Inferior parietal cortex (tissue), 1 donor: ENCODE measurements around the gene SDC3.
"Not testable (repeated sequence)": the region's sequence is repeated elsewhere in the genome, so short reads cannot be mapped to it uniquely, and the experiment has no call there.

Experiments used
- DNase-seq: peaks from one replicate; pipeline ENCODE4 v3.0.0-alpha.2; 2016; ENCODE audit errors: extremely low spot score

The SDC3 gene

DNA sequence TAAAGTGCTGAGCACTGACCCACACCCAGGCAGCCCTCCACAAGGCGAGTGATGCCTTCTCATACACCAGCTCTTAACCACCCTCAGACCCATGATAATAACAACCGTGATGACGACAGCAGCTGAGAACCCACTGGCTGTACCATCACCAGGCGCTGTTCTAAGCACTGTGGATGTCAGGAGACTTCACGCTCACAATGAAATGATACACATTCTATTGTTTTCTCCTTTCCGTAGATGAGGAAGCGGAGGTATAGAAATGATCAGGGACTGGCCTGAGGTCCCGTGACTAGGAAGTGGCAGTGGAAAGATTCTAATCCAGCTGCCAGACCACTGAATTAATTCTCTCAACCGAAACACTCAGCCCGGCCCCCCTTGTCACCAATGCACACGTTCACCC is 32.6 kb downstream of the SDC3 start:
- DNase-seq = no peak

DNA sequence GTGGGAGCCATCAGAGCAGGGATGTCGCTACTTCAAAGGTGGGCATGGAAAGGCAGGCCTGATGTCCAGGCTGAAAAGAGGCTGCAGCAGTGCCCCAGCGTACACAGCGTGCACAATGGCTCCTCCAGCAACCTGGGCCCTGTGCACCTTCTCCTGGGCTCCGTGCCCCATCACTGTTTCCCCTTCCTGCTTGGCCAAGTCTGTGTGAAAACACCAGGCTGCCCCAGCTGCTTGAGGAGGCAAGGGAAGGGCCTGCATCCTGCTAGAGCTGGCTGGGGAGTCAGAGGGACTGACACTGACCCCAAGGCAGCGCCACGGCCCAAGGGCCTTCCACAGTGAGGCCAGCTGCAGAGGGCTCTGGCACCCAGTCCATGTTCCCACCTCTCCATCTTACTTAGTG is 33.4 kb downstream of the SDC3 start:
- no peak for DNase-seq

DNA sequence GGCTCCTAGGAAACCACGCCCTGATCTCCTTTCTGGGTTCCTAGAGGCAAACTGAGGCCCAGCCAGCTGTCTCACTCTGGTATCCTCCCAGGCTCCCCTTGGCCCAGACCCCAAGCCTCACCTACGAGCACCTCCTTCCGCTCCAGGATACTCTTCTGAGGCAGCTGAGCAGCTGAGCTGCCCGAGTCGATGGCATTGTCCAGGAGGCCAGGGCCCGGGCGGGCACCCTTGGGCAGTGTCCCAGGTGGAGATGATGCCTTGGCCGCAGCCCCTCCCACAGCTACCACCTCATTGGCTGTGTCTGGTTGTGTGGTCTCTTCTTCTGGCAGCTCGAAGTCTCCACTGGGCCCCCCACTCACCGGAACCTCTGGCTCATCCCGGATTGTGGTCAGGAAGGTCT is 34.4 kb downstream of the SDC3 start:
- DNase-seq = no peak

DNA sequence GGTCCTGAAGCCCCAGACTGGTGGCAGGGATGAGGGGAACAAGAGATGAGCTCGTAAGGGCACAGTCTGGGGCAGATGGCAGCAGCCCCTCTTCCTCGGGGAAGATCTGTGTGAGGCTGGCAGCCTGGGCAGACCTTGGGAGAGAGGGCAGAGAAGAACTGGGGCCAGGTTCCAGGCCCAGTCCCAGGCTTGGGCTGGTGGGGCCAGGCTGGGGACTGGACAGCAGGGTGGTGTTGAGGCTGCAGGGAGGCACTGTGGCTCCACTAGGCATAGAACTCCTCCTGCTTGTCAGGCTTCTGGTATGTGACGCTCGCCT is 35.7 kb downstream of the SDC3 start:
- DNase-seq = no peak

DNA sequence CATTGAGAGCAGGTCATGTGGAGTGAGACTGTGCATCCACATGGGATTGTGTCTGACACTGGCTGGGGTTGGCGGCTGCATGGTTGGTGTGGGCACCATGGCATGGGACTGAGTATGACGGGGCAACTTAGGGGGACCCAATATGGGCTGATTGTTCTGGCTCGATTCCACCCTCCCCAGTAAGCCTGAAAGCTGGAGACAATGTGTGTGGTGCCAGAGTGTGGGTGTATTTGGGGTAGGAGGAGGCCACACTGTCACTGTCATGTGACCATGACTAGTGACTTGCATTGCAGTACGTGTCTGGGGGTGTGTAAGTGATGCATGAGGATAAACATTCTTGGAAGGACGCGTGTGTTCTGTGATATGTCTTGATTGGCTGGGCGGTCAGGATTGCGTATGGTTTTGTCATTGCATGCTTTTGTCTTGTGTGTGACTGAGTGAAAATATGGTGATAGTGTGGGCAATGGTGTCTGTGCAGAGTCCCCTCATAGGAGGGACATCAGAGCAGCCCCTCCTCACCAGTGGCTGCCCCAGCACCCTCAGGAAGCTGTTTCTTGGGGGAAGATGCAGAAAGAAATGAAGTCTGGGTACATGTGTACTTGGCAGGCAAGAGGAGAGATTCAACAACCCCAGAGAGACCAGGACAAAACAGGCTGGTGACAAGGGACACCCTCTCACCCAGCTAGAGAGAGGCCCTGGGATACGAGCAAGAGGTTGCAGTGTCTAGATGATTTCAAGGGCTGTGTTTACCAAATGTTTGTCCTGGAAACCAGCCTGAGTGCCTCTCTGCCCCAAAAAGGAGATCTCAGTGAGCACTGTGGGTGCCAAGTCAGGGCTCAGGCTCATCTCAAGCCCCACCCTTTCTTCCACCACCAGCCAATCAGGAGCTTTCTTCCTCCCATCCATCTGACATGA is 36.3 kb downstream of the SDC3 start:
- no peak for DNase-seq

DNA sequence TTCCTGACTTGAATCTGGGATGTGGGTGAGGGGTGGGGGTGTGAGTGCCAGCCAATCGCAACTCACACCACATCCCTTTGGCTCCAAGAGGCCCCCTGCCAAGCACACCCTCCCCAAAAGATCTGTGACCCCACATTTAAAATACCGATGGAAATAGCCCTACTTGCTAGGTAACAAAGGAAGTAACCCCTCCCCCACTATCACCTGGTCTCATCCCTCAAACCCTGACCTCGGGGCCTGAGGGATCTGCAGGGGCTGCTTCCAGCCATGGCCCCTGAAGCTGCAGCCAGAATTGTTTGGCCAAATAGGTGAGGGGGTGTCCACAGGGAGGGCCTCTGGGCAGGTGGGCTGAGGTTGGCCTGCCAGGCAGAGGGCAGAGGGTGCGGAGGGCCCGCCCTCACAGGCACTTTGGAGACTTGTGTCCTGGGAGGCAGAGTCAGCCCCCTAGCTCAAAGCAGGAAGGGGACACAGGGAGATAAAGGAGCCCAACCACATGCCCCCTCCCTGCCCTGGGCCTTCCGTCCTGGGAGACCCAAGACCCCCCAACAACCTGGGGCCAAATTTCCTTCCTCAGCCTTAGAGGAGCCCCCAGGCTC is 37.2 kb downstream of the SDC3 start:
- DNase-seq = no peak

DNA sequence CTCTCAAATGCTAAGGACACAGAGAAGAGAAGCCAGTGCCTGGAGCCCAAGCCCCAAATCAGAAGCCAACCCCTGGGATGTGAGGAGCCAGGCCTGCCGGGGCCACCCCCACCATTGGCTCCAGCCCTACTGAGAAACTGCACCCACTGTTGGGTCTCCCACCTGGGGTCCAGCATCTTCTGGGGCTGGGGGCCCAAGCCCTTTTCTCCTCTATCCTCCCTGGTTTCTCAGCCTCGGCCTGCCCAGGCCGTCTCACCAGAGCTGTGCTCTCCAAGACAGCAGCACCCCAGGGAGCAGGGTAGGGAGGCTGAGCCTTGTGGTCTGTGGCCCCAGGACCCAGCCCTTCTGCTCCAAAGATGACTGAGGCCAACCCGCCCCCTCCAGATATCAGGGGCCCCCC is 37.9 kb downstream of the SDC3 start:
- DNase-seq = no peak

DNA sequence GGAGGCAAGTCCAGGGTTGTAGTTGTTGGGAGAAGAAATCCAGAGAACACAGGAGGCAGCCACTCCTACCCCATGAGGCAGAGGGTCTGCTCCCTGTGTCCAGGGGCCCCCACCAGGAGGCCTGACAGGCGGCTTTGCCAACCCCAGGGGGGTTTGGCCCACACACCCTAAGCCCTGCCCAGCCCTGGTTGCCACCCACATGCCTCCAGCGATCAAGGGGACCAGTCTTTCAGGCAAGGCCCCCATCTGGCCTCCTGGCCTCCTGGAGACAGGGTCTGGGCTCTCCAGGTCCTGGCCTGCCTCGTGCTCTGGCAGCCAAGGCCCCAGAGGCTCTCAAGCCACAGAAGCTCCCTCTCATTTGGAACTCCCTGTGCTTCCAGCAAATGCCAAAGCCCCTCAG is 38.5 kb downstream of the SDC3 start:
- DNase-seq = no peak

DNA sequence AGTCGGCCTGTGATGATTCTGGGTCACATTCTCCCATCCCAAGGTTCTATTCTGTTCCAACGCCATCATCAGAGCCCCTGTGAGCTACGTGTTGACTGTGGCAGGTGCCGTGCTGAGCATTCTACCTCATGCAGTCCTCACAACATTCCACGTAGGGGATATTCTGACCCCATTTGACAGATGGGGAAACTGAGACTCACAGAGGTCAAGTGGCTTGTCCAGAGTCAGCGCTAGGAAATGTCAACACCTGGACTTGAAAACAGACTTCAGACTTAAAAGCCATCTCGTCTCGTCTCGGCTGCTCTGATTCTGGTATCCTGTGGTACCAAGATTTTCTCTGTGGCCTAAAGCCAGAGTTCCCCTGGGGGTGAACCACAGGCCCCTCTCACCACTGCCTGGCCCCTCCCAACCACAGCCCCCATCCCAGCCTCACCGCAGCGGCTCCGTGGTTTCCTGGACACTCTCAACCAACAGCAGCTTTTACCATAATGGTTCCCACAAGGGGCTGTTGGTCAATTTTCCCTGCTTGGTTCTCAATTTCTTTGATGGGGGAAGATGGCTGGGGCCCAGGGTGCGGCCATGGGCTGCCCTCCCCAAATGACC is 39.6 kb downstream of the SDC3 start:
- no peak for DNase-seq

DNA sequence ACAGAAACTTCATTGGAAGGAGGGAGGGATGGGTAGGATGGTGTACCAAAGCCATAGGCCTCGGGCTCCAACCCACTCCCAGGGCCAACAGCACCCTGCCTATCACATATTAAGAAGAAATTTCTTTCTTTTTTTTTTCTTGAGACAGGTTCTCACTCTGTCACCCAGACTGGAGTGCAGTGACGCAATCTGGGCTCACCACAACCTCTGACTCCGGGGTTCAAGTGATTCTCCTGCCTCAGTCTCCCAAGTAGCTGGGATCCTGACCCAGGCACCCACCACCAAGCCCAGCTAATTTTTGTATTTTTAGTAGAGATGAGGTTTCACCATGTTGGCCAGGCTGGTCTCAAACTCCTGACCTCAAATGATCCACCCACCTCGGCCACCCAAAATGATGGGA is 40.5 kb downstream of the SDC3 start:
- not testable (repeated sequence) for DNase-seq

DNA sequence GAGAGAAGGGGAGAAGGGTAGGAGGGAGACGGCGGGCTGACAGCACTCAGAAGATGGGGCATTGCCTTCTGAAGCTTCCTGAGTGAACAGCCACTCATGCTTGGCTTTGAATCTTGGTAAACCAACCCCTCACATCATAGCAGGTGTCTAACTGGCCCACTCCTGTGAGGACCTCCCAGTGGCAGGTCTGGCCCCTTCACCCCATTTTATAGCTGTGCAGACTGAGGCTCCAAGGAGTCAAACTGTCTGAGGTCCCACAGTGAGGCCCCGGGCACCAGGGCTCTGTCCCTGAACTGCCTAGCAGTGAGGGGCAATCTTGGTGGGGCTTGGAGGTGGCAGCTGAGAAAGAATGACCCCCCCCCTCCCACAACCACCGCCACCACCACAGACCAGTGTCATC is 41.0 kb downstream of the SDC3 start:
- no peak for DNase-seq

DNA sequence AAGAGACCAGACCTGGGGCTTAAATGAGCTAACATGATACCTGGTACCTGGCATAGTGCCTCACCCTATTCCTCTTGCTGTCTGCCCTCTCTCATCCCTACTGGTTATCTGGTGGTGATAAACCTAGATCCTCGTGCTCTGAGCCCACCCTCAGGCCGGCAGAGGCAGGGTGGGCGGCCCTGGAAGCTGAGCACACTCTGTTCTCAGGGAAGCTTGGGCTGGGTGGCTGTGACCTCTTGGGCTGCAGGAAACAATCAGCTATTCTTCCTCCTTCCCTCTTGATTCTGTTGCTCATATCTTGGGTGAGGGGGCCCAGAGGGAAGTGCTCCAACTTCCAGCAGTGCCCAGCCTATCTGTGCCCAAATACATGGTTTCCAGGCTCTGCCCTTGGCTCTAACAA is 42.0 kb downstream of the SDC3 start:
- DNase-seq = no peak

DNA sequence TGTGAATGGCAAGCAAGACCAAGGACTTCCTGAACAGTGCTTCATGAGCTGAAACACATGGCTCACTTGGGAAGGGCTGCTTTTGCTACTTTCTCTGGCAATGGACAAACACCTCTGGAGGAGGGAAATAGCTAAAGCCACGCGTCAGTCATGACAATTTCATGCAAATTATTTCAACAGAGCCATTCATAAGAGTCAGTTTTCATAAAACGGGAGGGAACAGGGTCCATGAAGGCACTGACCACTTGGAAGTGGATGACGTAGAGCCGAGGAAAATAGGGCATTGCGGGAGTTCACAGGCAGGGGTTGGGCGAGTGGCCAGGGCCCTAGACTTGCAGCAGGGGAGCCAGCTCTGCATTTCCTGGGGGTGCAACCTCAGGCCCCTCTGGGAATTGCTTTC is 43.9 kb downstream of the SDC3 start:
- no peak for DNase-seq

DNA sequence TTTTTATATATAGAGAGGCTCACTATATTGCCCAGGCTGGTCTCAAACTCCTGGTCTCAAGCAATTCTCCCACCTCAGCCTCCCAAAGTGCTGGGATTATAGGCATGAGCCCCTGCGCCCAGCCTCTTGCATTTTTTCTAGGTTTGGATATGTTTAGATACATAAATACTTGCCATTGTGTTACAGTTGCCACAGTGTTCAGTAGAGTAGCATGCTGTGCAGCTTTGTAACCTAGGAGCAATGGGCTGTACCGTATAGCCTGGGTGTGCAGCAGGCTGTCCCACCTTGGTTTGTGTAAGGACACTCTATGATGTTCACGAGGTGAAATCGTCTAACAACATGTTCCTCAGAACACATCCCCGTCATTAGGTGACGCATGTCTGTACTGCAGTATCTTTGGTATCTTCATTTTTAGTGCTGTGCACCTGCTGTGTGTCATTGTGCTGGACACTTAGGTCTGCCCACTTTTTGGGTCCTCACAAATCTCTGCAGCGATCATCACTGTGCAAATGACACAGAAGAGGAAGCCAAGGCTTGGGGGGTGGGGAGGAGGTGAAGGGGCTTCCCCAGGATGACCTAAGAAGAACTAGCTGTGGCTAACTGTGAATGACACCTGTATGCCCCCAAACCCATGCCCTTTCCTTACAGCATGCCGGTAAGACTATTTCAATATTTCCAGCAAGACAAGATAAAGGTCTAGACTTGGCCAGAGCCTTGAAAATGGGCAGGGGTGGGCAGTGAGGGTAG is 44.5 kb downstream of the SDC3 start:
- DNase-seq = no peak

DNA sequence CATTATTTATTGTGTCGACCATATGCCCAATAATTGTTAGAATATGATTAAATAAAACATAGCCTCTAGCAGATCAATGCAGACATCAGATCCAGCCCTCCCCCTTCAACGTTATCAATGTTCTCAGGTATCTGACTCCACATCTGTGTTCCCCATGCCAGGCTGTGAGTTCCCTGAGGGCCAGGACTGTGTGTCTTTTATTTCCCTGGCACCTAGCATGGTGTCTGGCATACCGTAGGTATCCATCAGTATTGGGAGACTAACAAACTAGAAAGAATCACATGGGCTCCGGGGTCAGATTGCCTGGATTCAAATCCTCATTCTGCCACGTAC is 48.3 kb downstream of the SDC3 start:
- DNase-seq = no peak

DNA sequence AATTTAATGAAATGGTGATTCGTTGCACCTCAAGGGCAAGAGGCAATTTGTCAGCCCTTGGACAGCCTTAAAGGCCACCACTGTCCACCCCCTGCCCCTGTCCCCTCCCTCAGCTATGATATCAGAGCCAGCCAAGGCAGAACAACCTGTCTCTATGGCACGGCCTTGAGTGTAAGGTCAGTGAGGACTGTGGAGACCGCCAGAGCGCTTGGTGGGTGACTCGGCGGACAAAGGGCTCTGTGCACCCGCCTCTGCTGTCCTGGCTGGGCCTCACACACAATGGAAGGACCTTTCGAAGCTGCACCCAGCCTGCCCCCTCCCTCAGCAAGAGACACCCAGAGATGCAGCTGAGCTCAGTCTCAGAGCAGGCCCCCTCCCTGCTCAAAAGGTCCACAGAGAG is 50.6 kb downstream of the SDC3 start:
- DNase-seq = no peak

DNA sequence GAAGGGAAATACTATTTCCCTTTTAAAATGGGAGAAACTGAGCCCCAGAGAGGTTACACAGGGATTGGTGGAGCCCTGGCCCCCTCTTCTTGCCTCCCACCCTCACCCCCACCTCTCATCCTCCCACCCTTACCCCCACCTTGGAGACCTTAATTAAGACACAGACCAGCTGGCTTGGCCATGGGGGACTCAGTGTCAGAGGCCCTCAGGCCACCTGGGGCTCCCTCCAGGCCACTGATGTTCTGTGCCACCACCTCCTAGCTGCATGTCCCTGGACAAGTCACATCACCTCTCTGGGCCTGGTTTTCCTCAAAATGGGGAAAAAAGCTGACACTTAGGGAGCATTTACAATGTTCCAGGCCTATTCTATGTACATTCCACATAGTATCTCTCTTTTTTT is 51.5 kb downstream of the SDC3 start:
- no peak for DNase-seq

DNA sequence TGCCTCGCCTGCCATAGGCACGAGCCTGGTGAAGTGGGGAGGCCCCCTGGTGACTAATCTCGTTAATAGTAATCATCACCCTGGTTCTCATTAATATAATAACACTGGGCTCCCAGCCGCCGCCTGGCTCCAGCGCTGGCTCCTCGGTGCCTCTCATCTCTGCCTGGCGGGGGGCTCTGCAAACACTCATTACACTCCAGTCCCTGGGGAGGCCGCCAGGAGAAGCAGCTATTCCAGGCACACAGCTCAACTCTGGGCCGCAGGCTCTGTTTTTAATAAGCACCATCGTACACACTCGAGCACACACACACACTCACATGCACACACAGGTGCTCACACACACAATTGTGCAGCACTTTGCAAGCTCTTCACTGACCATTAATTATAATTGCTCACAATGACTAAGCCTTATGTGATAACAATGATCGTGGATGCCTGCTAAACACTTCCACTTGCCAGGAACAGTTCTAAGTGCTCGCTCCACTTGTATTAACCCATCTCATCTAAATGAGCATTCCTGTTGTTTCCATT is 52.2 kb downstream of the SDC3 start:
- DNase-seq = no peak

DNA sequence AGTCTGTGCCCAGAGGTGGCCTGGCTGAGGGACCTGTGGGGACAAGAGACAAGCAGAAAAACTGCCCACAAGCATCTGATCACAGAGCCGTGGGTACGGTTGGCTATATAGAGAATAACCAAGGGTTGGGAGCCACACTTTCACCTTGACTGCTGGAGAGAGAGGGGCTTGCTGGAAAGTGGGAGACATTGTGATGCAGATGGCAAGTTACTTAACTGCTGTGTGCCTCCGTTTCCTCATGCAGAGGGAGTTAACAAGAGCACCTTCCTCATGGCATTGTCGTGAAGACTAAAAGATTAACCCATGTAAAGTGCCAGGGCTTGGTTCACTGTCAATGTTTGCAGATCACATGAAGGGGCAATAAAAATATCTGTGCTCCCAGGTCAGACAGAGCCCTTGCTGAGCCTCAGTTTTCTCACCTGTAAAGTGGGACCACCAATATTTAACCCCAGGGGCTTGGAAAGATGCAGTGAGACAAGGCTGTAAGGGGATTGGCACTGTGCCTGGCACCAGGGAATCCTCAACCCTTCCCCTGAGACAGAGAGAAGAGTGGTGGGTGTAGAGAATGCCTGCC is 52.8 kb downstream of the SDC3 start:
- DNase-seq = no peak

DNA sequence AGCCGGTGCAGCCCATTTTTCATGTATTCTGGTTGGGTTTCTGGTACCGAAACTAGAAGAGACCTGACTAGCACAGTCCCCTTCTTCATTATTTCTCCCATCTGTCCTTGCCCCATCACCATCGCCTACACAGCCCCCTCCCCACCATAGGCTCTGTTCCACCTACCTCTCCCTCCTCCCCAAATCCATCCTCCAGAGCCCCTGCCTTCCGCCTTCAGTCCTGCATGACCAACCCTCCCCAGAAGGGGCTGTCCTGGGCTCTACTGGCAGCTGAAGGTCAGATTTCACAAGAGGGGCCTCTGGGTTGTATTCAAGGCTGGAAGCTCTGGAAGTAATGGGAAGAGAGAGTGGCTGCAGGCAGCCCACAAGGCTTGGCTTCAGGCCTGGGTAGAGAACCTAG is 55.2 kb downstream of the SDC3 start:
- DNase-seq = no peak

DNA sequence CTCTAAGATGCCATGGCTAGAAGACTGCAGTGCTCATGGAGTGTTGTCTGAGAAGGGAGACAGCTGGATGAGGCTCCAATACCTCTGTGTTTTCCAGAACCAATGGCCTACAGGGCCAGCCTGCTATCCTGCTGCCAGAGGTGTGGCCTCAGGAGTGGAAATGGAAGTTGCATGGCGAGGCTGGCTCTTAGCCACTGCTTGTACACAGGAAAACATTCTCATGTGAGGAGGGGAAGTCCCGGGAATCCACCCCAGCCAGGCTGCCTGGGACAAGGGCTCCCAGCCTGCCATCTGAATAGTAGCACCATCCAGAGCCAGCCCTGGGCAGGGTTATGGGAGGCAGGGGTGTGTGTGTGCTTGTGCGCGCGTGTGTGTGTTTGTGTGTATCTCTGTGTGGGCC is 56.5 kb downstream of the SDC3 start:
- no peak for DNase-seq

DNA sequence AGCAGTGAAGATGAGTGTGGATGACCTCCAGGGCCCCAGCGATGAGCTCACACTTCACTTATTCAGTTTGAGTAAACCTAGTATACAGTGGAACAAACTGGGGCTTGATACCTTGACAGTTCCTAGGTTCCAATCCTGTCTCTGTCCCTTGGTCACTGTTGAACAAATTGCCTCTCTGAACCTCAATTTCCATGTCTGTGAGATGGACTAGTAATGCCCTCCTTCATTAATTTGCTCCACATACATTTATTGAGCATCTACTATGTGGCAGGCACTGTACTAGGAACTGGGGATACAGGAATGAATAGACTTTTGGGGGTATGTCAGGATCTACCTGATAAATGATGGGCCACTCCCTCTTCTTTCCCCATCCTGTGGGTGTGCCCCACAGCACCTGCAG is 57.3 kb downstream of the SDC3 start:
- DNase-seq = no peak
